Transverse colon (tissue), 4 donors: ENCODE data around the gene ADIPOR2. TPM values are rescaled to one million over a fixed set of nuclear protein-coding genes. Genes with fewer than 3 reads are reported as not detected.

Experiments
- DNase-seq: peaks from one replicate; pipeline ENCODE4 v3.0.0-alpha.2; 2019
- H3K27ac ChIP-seq, 4 donors: fragments of 200-600 bp; sonication (generic); 2 replicates each; pipeline ENCODE4 v1.5.1; 2016 to 2018; ENCODE audit warnings: inconsistent platforms in 4 of 4
- H3K27me3 ChIP-seq: fragments of 200-600 bp; sonication (generic); 2 replicates; pipeline ENCODE4 v1.5.1; 2017; ENCODE audit warnings: inconsistent platforms
- H3K36me3 ChIP-seq, 4 donors: fragments of 200-600 bp; sonication (generic); 2 replicates each; pipeline ENCODE4 v1.5.1; 2017 to 2019; ENCODE audit warnings: inconsistent platforms in 4 of 4
- H3K4me1 ChIP-seq, 4 donors: fragments of 200-600 bp; sonication (generic); 2 replicates each; pipeline ENCODE4 v1.5.1; 2017 to 2020; ENCODE audit warnings: inconsistent platforms in 4 of 4
- H3K4me3 ChIP-seq, 4 donors: fragments of 200-600 bp; sonication (generic); 1 replicate in 1 of 4; 2 replicates in 3 of 4; pipeline versions ENCODE4 v1.5.1 to v1.6.1; 2017 to 2019; ENCODE audit warnings: inconsistent platforms in 4 of 4
- H3K9me3 ChIP-seq, 2 donors: fragments of 200-600 bp; sonication (generic); 2 replicates each; pipeline ENCODE4 v1.5.1; 2017 to 2019; ENCODE audit warnings: inconsistent platforms in 2 of 2
- CTCF ChIP-seq, 5 experiments: fragments of 200-600 bp in 3 of 5; fragments of 450-650 bp in 2 of 5; sonication (generic) in 3 of 5; IDR thresholded peaks; 1 replicate in 2 of 5; 2 replicates in 3 of 5; pipeline ENCODE4 v1.5.1; 2016 to 2017; ENCODE audit warnings: antibody characterized with exemption in 5 of 5, inconsistent platforms in 3 of 5, mild to moderate bottlenecking in 2 of 5, moderate library complexity in 1 of 5
- EP300 ChIP-seq: sonication (generic); formaldehyde crosslinking; IDR thresholded peaks from one replicate; pipeline ENCODE4 v1.6.1; 2017; ENCODE audit warnings: antibody characterized with exemption, low read depth
- POLR2A ChIP-seq: fragments of 450-650 bp; IDR thresholded peaks from one replicate; pipeline ENCODE4 v1.6.1; 2016; ENCODE audit warnings: antibody characterized with exemption, mild to moderate bottlenecking, moderate library complexity
- POLR2AphosphoS5 ChIP-seq, 3 donors: sonication (generic); formaldehyde crosslinking; IDR thresholded peaks; one replicate each; pipeline ENCODE4 v1.6.1; 2016; ENCODE audit warnings: antibody characterized with exemption in 3 of 3
- WGBS, 2 donors: methylation state at CpG; one replicate each; pipeline ENCODE4 v1.1.5; 2018; ENCODE audit warnings: low coverage in 1 of 2; 5-methylcytosine and 5-hydroxymethylcytosine counted together
- in situ Hi-C, 4 donors: fragments of 200-750 bp; cut with MboI; loops; one replicate each; pipeline versions ENCODE4 v1.15.0 to v1.15.1; 2017; ENCODE audit warnings: low sequenced_read_pairs in 3 of 4, low pct_ligation_motif_present in 1 of 4, low pct_unique_long_range_greater_than_20kb in 1 of 4
- intact Hi-C: fragments of 100-400 bp; cut with DNase I; formaldehyde crosslinking; loops from one replicate; pipeline ENCODE4 v1.15.1; 2023; ENCODE audit warnings: low total_unique reads
- total RNA-seq, 4 donors: library from RNA; depleted of rRNA; stranded (reverse); fragments of >200 nt; gene quantifications; one replicate each; pipeline ENCODE4 v1.1.0, GENCODE V29; 2016

Gene ADIPOR2
- total RNA-seq, 4 donors from 2014 or later, result 27.9 to 74.2 (median 52.1) TPM

- in situ Hi-C loops, result loop anchor here in 1 of 4 donors (10.0 kb wide), 1 partner anchor 136 kb away; no protein-coding TSS in a partner anchor
- Histone ChIP-seq H3K36me3 (no peaks in the 10 kb centered on the region), H3K4me1 (peaks cover 10 to 25% (median 16%) of the 10 kb centered on the region in 4 donors), H3K4me3 (no peak overlapping the region), H3K27me3 (no peaks in the 10 kb centered on the region), H3K9me3 (no peaks in the 10 kb centered on the region), H3K27ac (no peak overlapping the region)
- WGBS, 2 donors, result 77 to 82% methylated on average over 2 to 6 of the region's 6 CpGs
- DNase-seq, result no peak
- intact Hi-C loops, result loop anchor here (5.0 to 10.0 kb wide), 2 partner anchors 234 to 786 kb away; no protein-coding TSS in a partner anchor
- TF ChIP-seq POLR2AphosphoS5 (IDR thresholded peaks at IDR 0.05) (no peak), EP300 (no peak), CTCF (IDR thresholded peaks at IDR 0.05) (no peak), POLR2A (no peak)
Measured at GRCh38 chr12:1798641-1799020, 107.8 kb downstream of the ADIPOR2 start.

GRCh38 chr12:1799051-1799881 is 108.4 kb downstream of the ADIPOR2 start:
- Histone ChIP-seq H3K27ac (no peak overlapping the region), H3K4me1 (peaks cover 10 to 25% (median 16%) of the 10 kb centered on the region in 4 donors), H3K9me3 (no peaks in the 10 kb centered on the region), H3K4me3 (no peak overlapping the region), H3K36me3 (no peaks in the 10 kb centered on the region), H3K27me3 (no peaks in the 10 kb centered on the region)
- in situ Hi-C loops (loop anchor here in 1 of 4 donors (10.0 kb wide), 1 partner anchor 136 kb away; no protein-coding TSS in a partner anchor), intact Hi-C loops (loop anchor here (5.0 to 10.0 kb wide), 2 partner anchors 233 to 786 kb away; no protein-coding TSS in a partner anchor)
- no peak for DNase-seq
- 94% methylated on average over 15 of the region's 21 CpGs; no CpG with 5 or more reads in 1 of the 2 donors for WGBS, 2 donors
- TF ChIP-seq EP300 (no peak), POLR2A (no peak), CTCF (IDR thresholded peaks at IDR 0.05) (no peak), POLR2AphosphoS5 (IDR thresholded peaks at IDR 0.05) (no peak)

GRCh38 chr12:1799882-1800400 is 109.1 kb downstream of the ADIPOR2 start:
- H3K4me3 ChIP-seq, result no peak overlapping the region
- intact Hi-C loops, result loop anchor here (5.0 to 10.0 kb wide), 2 partner anchors 232 to 785 kb away; no protein-coding TSS in a partner anchor
- no peak for DNase-seq
- peaks cover 9 to 25% (median 17%) of the 10 kb centered on the region in 4 donors for H3K4me1 ChIP-seq
- no peaks in the 10 kb centered on the region for H3K36me3 ChIP-seq
- in situ Hi-C loops, result loop anchor here in 3 of 4 donors (10.0 to 25.0 kb wide), 2 partner anchors 135 to 237 kb away; no protein-coding TSS in a partner anchor
- 83% methylated on average over 12 of the region's 12 CpGs; no CpG with 5 or more reads in 1 of the 2 donors for WGBS, 2 donors
- H3K27me3 ChIP-seq, result no peaks in the 10 kb centered on the region
- TF ChIP-seq EP300, result no peak
- TF ChIP-seq CTCF (IDR thresholded peaks at IDR 0.05), result no peak
- TF ChIP-seq POLR2A, result no peak
- no peak for TF ChIP-seq POLR2AphosphoS5 (IDR thresholded peaks at IDR 0.05)
- H3K9me3 ChIP-seq, result no peaks in the 10 kb centered on the region
- no peak overlapping the region for H3K27ac ChIP-seq
